G401.6 (cell line): ENCODE measurements around the gene HECW1.

ENCODE experiments used
- FAIRE-seq: peaks from 2 replicates; lab custom pipeline; 2012; peaks lifted over from hg19 to GRCh38; lab: Jason Lieb, UNC

Gene HECW1

DNA sequence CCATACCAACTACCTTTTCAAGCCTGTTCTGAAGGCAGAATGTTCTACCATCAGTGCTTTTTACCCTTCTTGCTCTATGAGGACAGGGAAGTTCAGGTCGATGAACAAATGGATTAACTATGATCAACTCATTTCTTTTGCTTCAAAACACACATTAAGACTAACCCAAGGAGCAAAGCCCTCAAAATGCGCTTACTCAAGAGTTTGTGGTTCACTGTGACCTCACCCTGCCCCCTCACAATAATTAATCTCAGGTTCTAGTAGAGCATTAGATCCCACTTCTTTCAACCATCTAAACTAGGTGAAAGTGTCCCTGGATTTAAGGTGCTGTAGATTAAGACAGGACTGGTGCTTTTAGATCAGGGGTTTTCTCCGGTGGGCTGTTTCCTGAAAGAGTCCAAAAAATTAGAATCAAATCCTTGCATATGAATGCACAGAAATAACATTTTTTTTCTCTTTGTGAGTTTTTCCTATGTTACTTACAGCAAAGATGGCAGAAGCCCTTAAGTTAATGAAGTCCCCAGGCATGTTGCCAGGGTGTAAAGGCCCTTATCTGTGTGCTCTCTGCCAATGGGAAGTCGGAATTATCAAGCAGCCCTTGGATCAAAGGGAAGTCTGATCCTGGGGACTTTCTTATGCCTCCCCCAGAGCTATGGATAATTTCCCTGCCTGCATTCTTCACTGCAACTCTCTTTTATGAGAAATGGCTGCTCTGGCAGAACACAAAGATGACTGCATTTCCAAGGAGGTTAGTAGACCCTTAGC, 264.9 kb downstream of the HECW1 start:
- no peak for FAIRE-seq

DNA sequence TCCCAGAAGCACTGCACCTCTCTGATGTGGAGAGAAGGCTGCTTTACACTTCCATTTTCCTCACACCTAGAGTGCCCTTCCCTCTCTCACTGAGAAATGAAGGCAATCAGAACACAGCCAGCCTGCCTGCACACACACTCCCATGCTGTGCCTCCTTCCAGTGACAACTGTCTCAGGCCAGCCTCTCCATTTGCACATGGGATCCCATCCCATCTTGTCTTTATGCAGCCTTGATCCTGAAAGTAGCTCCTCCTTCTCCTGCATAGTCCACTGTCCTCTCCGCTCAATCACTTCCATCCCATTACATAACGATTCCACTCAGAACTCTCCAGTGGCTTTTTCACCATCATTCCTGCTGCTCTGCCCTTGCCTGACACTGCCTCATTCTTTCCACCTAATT, 266.8 kb downstream of the HECW1 start:
- FAIRE-seq, result no peak

DNA sequence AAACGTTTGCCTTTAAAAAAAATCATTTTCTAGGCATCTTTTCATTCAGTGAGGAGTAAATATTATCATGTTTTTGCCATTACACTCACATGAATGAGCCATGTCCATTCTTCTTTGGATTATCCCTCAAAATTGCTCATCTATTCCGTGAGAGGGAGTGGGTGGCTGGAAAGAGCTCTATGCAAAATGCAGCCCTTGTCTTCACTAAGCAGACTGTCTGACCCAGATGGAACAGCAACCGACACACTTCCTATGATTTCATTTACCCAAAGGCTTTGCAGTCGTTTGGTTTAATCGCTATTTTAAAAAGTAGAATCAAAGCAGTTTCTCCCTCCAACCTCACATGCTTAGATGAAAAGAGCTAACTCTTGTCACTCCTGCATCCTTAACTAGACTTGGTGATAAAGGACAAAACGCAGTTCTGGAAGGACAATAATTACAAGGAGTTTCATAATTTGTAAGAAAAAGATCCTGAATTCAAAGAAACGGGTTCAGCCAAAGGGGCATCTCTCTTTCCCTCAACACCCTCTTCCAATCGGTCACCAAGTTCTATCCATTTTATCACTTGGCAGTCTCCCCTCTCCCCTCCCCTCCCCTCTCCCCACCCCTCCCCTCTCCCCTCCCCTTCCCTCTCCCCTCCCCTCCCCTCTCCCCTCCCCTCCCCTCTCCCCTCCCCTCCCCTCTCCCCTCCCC, 272.3 kb downstream of the HECW1 start:
- no peak for FAIRE-seq

DNA sequence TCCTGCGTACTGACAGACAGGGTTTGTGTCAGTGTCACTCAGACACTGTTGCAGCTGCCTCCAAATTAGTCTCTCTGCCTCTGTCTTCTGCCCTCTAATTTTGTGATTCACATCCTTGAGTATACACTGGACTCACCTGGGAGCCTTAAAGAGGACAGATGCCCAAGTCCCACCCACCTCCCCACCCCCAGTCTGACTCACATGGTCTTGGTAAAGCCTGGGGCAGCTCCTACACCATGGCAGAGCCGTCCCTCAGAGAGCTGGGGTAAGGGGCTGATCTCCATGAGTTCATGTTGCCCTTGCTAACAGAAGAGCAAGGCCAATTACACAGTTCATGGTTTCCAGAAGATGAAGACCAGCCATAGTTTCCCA, 272.8 kb downstream of the HECW1 start:
- FAIRE-seq, result no peak

DNA sequence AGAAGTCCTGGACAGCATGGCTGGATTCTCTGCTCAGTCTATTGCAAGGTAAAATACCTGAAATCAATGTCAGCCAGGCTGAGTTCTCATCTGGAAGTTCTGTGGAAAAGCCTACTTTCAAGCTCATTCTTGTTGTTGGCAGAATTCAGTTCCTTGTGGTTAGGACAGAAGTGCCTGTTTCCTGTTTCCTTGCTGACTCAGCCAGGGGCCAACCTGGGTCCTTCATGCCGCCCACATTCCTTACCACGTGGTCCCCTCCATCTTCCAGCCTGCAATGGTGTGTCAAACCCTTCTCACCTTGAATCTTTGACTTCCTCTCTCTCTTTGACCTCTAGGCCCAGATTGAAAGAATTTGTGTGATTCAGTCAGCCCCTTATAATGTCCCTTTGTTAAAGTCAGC, 273.4 kb downstream of the HECW1 start:
- FAIRE-seq, result no peak

DNA sequence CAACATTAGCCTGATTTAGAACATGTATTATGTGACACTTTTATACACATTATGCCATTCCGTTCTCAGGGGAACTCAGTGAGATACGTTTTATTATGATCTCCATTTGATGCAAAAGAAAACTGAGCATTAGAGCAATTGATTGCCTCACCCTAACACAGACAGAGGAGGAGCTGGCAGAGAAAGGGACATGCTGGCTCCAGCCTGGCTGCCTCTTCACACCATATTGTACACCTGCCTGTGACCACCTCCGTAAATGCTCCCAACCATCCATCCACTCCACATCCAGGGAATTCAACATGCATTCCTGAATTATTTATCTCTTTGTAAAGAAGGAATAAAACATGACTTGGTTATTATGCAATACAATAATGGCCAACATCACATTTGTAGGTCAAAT, 275.5 kb downstream of the HECW1 start:
- FAIRE-seq, result no peak

DNA sequence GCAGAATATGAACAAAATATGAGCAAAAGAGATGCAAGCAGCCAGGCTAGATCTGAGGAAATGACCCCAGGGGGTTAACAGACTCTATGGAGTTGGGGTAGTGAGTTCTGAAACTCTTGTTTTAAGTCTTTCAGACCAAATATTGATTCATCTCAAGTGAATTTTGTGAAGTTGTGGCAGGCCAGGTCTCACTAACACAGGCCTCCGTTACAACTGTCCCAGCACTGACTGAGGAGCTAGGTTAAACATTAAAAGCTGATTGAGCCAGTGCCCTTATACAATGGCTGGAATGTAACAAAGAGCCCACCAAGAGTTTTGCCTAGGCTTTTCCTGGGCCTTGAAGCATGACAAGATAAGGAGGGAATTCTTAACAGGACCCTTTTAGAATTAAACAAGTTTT, 278.1 kb downstream of the HECW1 start:
- FAIRE-seq, result no peak

DNA sequence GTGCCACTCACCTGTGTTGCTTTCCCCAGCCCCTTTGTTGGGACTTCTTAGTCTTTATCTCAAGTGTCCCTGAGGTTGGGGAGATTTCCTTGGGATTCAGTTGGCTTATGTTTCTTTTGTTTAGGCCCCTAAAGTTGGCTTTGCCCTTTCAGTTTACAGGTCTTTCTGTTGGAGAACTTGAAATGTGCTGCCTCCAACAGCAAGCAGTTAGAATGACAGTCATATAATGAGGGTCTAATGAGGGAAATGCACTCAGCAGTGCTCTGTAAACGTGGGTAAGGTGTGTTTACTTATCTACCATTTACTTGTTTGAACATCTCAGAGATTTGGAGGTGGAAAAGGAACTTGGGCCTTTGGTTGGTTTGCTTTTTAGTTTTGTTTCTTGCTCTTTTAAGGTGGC, 279.1 kb downstream of the HECW1 start:
- no peak for FAIRE-seq

DNA sequence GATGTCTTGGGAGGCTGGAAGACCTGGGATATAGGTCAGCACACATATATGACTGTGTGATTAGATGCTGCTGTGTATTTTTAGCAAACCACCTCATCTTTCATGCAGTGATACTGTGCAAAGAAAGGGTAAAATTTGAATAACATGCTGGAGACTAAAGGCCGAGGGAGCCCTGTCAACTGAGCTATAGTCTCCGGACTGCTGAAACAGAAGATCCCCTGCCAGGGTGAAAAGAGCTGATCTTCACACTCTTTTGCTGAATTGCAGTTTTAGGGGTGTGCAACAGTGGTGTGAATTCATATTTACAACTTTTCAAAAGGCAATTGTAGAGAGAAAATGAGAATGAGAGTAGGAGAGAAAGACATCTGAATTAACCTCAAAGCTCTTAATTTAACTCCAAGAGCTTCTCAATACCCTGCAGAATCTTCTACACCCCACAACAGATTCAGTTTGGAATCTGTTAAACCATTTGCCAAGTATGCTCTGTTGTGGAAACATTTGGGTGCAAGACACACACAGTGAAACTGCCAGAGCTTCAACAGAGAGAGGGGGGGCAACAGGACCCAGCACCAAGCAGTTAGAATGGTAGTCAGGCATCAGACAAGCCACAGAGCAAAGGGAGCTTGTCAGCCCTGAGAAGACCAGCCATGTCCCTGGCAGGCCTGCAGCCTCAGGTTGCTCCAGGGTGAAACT, 280.3 kb downstream of the HECW1 start:
- no peak for FAIRE-seq

DNA sequence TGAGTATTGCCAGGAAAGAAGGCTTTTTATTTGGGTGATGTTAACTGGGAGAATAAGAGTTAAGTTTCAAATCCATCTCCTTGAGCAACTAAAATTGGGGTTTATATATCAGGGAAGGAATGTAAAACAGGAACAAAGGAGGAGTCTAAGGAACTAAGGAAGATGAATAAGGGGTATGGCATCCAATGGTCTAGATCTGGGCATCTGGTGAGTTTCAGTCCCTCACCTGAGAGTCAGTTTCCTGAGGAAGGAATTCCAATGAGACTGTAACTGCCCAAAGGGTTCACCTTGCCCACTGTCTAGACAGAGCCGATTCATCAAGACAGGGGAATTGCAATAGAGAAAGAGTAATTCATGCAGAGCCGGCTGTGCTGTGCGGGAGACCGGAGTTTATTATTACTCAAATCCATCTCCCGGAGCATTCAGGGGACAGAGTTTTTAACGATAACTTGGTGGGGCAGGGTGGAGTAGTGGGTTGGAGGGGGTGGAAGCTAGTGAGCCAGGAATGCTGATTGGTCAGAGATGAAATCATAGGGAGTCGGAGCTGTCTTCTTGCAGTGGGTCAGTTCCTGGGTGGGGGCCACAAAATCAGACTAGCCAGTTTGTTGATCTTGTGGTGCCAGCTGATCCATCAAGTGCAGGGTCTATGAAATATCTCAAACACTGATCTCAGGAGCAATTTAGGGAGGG, 282.1 kb downstream of the HECW1 start:
- no peak for FAIRE-seq

DNA sequence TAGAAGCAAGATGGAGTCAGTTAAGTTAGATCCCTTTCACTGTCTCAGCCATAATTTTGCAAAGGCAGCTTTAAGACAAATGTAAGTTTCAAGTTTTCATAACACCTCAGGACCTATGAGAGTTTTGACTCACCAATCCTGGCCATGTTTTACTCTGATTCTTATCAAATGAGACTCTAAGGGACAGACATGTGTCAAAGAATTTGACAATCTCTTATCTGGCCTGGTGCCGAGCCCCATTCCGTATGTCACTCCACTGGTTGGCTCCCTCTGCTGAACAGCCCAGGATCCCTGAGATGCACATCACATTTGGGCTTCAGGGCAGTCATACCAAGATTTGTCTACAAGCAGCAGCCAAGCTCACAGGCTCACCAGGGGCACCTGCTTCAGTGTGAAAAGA, 282.9 kb downstream of the HECW1 start:
- no peak for FAIRE-seq

DNA sequence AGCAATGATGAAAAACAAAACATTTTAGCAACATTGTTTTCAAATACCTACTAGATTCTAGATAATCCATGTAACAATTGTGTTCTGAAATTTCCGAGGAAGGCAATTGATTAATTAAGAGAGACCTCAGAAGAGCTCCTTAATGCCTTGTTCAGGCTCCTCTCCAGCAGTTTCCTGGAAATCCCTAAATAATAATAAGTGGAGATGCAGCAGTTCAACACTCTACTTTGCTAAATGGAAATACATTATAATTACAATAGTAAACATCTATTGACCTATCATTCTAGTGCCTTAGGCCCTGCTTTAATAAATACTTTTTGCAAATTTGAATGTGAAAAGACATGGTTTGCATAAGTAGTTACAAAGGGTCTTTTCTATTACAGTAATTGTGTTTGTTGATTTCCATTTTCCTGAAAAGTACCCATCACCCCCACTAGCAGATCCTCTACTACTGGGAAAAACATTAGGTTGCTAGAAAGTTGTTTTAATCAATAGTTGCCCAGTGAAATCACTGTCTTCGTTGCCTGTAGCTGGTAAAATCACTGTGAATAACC, 283.8 kb downstream of the HECW1 start:
- FAIRE-seq, result no peak

DNA sequence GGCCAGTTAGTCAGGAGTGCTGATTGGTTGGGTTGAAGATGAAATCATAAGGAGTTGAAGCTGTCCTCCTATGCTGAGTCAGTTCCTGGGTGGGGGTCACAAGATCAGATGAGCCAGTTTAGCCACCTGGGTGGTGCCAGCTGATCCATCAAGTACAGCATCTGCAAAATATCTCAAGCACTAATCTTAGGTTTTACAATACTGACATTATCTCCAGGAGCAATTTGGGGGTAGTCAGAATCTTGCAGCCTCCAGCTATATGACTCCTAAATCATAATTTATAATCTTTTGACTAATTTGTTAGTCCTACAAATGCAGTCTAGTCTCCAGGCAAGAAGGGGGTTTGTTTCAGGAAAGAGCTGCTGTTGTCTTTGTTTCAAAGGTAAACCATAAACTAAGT, 286.4 kb downstream of the HECW1 start:
- no peak for FAIRE-seq

DNA sequence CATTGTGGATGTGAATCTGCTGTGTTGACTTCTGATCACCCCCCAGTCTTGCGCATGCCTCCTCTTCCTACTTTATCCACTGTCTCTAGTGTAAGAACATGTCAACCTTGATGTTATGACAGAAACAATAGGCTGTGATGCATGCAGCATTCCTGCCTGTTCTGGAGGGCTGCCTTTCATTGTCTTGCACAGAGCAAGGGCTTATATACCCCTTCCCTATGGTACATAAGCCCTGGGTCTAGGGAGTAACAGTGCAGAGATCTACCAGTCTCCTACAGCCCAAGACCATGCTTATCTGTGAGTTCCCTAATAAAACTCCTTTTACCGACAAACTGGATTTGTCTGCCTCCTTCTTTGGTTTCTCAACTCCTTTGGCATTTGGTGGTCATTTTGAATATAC, 293.5 kb downstream of the HECW1 start:
- FAIRE-seq, result no peak

DNA sequence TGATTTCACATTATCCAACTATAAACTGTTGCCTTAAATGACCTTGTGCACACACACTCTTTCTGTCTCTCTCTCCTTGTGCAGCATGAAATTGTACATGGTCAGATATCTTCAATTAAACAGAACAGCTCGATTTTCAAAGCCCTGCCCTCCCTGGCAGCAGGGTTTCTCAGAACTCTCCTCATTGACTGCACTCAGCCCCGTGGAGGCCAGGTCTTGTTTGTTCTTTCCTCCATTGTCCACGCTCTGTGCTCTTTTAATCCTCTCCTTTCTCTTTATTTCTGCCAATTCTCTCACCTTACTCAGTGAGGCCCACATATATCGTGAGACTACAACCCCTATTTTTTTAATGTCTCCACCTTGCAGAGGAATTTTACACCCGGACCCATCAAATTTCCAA, 294.5 kb downstream of the HECW1 start:
- no peak for FAIRE-seq

DNA sequence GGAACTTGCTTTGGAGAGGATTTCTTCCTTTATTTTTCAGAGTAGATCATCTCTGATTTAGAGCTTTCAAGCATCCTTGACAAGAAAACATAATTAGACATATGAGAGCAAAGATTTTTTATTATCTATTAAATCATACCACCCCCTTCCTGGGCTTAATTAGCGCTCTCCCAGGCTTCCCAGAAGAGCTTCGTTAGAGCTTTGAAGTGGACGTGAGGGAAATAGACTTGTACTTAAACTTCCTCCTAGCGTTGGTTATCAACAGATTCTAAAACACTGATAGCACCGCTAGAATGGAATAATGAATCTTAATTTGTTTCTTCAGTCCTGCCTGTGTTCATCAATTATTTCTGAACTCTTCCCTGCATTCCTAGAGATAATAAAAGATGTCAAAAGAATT, 296.5 kb downstream of the HECW1 start:
- no peak for FAIRE-seq

DNA sequence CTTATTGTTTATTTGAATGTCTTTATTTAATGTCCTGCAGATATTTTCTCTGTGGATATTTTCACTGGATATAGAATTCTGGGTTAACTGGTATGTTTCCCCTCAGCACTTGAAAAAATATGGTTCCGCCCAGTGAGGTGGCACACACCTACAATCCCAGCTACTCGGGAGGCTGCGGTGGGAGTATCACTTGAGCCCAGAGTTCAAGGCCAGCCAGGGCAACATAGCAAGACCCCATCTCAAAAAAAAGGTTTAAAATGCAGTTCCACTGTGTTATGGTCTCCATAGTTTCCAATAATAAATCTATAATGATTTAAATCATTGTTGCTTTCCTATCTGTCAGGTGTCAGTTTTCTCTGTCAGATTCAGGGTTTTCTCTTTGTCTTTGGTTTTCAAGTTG, 305.0 kb downstream of the HECW1 start:
- no peak for FAIRE-seq

DNA sequence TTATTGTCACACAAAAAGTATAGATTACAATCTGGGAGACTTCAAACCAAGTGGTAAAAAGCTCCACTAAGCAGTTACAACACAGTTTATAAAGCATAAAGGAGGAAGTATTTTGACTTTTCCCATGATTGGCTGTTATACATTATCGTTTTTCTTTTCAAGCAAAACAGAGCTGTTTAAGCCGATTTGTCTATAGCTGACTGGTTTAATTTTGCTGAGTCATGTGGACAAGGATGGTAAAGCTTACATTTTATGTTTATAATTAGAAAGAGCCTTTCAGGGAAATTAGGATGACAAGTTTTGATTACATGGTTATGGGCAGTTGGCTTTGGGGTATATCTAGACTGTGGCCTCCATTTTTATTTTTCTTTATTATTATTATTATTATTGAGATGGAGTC, 318.0 kb downstream of the HECW1 start:
- FAIRE-seq, result no peak

DNA sequence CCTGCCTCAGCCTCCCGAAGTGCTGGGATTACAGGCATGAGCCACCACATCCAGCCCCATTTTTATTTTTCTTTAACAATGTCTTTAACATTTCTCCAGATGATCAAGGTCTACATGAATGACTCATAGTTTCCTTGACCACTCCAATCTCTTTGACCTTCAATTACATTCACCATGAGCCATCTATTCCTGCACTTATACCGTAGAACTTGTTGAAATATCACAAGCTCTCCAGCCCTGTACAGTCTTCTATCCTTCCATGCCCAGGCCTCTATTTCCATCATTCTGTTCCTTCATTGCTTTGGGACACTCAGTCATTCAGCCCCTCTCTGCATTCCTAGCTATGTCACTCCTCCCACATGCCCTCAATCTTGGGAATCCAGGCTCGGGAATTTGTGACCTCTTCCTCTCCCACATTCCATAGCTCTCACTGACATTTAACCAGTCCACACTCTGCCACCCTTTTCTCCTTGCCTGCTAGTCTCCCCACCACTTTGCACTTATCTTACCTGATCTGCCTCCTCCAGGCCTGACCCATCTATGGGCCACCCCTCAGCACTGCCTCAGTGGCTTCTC, 318.7 kb downstream of the HECW1 start:
- FAIRE-seq, result no peak

DNA sequence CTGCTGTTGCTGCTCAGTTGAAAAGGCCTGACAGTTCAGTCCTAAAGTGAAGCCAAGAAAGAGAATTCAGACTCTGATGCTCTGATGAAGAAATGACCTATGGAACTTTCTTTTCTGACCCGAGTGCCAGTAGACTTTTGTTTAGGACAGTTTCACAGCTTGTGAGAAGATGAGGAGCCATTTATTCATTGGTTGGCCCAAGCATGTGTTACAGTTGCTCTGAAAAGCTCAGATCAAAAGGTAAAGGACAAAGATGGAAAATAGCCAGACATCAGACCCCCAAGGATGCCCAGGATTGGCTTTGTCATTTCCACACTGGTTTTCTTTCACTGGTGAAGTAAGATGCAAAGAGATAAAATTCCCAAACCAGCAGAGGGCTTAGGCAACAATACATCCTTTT, 321.2 kb downstream of the HECW1 start:
- no peak for FAIRE-seq

DNA sequence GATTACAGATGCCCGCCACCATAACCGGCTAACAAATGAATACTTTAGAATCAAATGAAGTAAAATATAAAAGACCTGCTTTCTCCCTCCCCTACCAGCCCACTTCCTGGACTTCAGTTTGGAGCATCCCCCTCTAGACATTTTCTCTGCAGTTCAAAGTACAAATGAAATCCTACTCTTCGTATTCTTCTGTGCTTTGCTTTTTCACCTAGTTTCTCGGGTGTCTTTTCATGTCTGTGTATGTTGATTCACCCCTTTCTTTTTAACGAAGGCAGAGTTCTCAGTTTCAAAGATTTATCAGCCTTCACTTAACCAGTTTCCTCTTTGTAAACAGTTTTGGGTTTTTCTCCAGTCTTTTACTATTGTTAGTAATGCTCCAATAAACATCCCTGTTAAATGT, 324.6 kb downstream of the HECW1 start:
- no peak for FAIRE-seq

DNA sequence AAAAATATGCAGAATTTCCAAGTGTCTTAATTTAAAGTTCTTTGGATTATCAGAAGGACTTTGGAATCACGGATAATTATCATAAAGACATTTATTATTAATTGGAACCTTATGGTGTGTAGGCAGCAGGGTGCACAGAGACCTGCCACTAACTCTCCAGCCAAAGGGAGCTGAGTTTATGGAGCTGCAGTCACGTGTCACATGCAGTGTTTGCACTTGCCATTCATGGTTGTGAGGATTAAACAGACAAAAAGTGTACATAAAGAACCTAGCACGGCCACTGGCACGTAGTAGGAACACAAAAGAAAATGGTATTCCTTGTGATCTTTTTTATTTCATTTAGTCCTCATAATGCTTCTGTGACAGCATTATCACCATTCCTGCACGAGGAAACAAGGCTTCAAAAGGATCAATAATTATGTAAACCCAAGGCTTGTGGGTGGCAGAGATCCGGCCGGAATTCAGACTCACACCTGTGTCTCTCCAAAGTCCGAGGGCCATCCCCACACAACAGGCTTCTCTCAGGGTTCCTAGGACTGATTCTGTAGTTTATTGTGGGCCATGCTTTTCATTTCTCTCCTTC, 326.5 kb downstream of the HECW1 start:
- FAIRE-seq, result no peak
